Measurements from ENCODE around the gene WDR45B.

- TF ChIP-seq CTCF (IDR thresholded peaks at IDR 0.05; ENCODE audit: poor library complexity) (no peak), EZH2 (IDR thresholded peaks at IDR 0.05; ENCODE audit: borderline replicate concordance) (no peak), EZH2phosphoT487 (IDR thresholded peaks at IDR 0.05; ENCODE audit: low read depth, severe bottlenecking, unreplicated experiment) (no peak)
These were observed 26.6 kb upstream of the WDR45B start for GRCh38 chr17:82674656-82675475.

Measured in hepatocyte (in vitro differentiated cells).